Neutrophil (primary cell): ENCODE data around the gene ZKSCAN7.
"Not testable (repeated sequence)": the region's sequence is repeated elsewhere in the genome, so short reads cannot be mapped to it uniquely, and the experiment has no call there.

Experiments used
- H3K27ac ChIP-seq: fragments of 200-600 bp; sonication (generic); 2 replicates; pipeline ENCODE4 v1.5.1; 2016; ENCODE audit warnings: mild to moderate bottlenecking, moderate library complexity
- H3K27me3 ChIP-seq: fragments of 200-600 bp; sonication (generic); 2 replicates; pipeline ENCODE4 v1.6.0; 2016; ENCODE audit warnings: mild to moderate bottlenecking
- H3K36me3 ChIP-seq: fragments of 200-600 bp; sonication (generic); 2 replicates; pipeline ENCODE4 v1.5.1; 2017
- H3K4me1 ChIP-seq, 2 experiments: fragments of 200-600 bp in 1 of 2; sonication (generic) in 1 of 2; 1 replicate in 1 of 2; 2 replicates in 1 of 2; pipeline versions ENCODE4 v1.5.1 to v1.6.1; 2013 to 2016; ENCODE audit warnings: low read depth in 1 of 2, low read length in 1 of 2, mild to moderate bottlenecking in 1 of 2, moderate library complexity in 1 of 2; ENCODE audit not compliant: control insufficient read depth in 1 of 2, insufficient read depth in 1 of 2
- H3K4me3 ChIP-seq, 2 experiments: fragments of 200-600 bp in 1 of 2; sonication (generic) in 1 of 2; 1 replicate in 1 of 2; 2 replicates in 1 of 2; pipeline ENCODE4 v1.5.1; 2013 to 2016; ENCODE audit warnings: low read depth in 1 of 2, low read length in 1 of 2, mild to moderate bottlenecking in 1 of 2, moderate library complexity in 1 of 2
- H3K9me3 ChIP-seq: fragments of 200-600 bp; sonication (generic); 2 replicates; pipeline ENCODE4 v1.5.1; 2016
- CTCF ChIP-seq: fragments of 200-600 bp; sonication (generic); IDR thresholded peaks from 2 replicates; pipeline ENCODE4 v1.5.1; 2016; ENCODE audit warnings: antibody characterized with exemption

The ZKSCAN7 gene

GRCh38 chr3:44557074-44557473 lies 2.1 kb downstream of the ZKSCAN7 start:
- peaks cover 3% of the 10 kb centered on the region for H3K27me3 ChIP-seq
- TF ChIP-seq CTCF: no peak
- H3K9me3 ChIP-seq: peaks cover 7% of the 10 kb centered on the region

GRCh38 chr3:44561076-44561475 lies 6.1 kb downstream of the ZKSCAN7 start:
- Histone ChIP-seq H3K27me3 (no peaks in the 10 kb centered on the region), H3K9me3 (peaks cover 9% of the 10 kb centered on the region), H3K27ac (peak overlapping the region; percentile 85), H3K4me3 (no peak overlapping the region), H3K36me3 (no peaks in the 10 kb centered on the region), H3K4me1 (peaks cover 24 to 42% of the 10 kb centered on the region in 2 experiments)
- no peak for TF ChIP-seq CTCF

More at GRCh38 chr3:44557074-44557473, 2.1 kb downstream of the ZKSCAN7 start:
- Histone ChIP-seq H3K36me3 (no peaks in the 10 kb centered on the region), H3K4me3 (no peak overlapping the region), H3K4me1 (peaks cover 32 to 53% of the 10 kb centered on the region in 2 experiments), H3K27ac (no peak overlapping the region)

GRCh38 chr3:44562147-44562546 lies 7.2 kb downstream of the ZKSCAN7 start:
- peak overlapping the region; percentile 85 for H3K27ac ChIP-seq
- no peaks in the 10 kb centered on the region for H3K36me3 ChIP-seq
- peaks cover 16 to 32% of the 10 kb centered on the region in 2 experiments for H3K4me1 ChIP-seq
- no peak overlapping the region for H3K4me3 ChIP-seq
- TF ChIP-seq CTCF: no peak
- peaks cover 9% of the 10 kb centered on the region for H3K9me3 ChIP-seq
- no peaks in the 10 kb centered on the region for H3K27me3 ChIP-seq

GRCh38 chr3:44568561-44568960 lies 13.6 kb downstream of the ZKSCAN7 start:
- Histone ChIP-seq H3K36me3 (peaks cover 3% of the 10 kb centered on the region), H3K27me3 (no peaks in the 10 kb centered on the region), H3K27ac (no peak overlapping the region), H3K4me3 (no peak overlapping the region), H3K4me1 (no peaks in the 10 kb centered on the region), H3K9me3 (peaks cover 27% of the 10 kb centered on the region)
- TF ChIP-seq CTCF: no peak

GRCh38 chr3:44571024-44571423 lies 16.0 kb downstream of the ZKSCAN7 start:
- H3K27ac ChIP-seq: no peak overlapping the region
- TF ChIP-seq CTCF: no peak
- H3K27me3 ChIP-seq: no peaks in the 10 kb centered on the region
- no peaks in the 10 kb centered on the region for H3K4me1 ChIP-seq
- H3K36me3 ChIP-seq: peaks cover 3% of the 10 kb centered on the region
- H3K9me3 ChIP-seq: peaks cover 27% of the 10 kb centered on the region
- no peak overlapping the region for H3K4me3 ChIP-seq

- peaks cover 11% of the 10 kb centered on the region for H3K27me3 ChIP-seq
- H3K4me3 ChIP-seq: no peak overlapping the region
- no peak for TF ChIP-seq CTCF
- H3K36me3 ChIP-seq: no peaks in the 10 kb centered on the region
- no peaks in the 10 kb centered on the region for H3K4me1 ChIP-seq
- H3K9me3 ChIP-seq: peaks cover 7% of the 10 kb centered on the region
- no peak overlapping the region for H3K27ac ChIP-seq
Observed at GRCh38 chr3:44576613-44577012, 21.6 kb downstream of the ZKSCAN7 start.

- not testable (repeated sequence) for H3K4me1 ChIP-seq, H3K9me3 ChIP-seq, H3K27ac ChIP-seq, H3K36me3 ChIP-seq, H3K4me3 ChIP-seq
- peaks cover 20% of the 10 kb centered on the region for H3K27me3 ChIP-seq
Observed at GRCh38 chr3:44577354-44577952, 22.5 kb downstream of the ZKSCAN7 start.

GRCh38 chr3:44578316-44578715 lies 23.3 kb downstream of the ZKSCAN7 start:
- H3K4me1 ChIP-seq, H3K9me3 ChIP-seq, H3K4me3 ChIP-seq, H3K27ac ChIP-seq, H3K36me3 ChIP-seq: not testable (repeated sequence)
- H3K27me3 ChIP-seq: peaks cover 28% of the 10 kb centered on the region
